HG02571 (cell line): ENCODE results near the gene BTNL9.
"Not testable (repeated sequence)": the region's sequence is repeated elsewhere in the genome, so short reads cannot be mapped to it uniquely, and the experiment has no call there.

Experiments
- ATAC-seq: cut with Tn5 transposase; IDR thresholded peaks from one replicate; pipeline ENCODE4 v1.9.1; 2021; ENCODE audit warnings: mild to moderate bottlenecking, moderate library complexity; ENCODE audit not compliant: unreplicated experiment

BTNL9 gene

DNA sequence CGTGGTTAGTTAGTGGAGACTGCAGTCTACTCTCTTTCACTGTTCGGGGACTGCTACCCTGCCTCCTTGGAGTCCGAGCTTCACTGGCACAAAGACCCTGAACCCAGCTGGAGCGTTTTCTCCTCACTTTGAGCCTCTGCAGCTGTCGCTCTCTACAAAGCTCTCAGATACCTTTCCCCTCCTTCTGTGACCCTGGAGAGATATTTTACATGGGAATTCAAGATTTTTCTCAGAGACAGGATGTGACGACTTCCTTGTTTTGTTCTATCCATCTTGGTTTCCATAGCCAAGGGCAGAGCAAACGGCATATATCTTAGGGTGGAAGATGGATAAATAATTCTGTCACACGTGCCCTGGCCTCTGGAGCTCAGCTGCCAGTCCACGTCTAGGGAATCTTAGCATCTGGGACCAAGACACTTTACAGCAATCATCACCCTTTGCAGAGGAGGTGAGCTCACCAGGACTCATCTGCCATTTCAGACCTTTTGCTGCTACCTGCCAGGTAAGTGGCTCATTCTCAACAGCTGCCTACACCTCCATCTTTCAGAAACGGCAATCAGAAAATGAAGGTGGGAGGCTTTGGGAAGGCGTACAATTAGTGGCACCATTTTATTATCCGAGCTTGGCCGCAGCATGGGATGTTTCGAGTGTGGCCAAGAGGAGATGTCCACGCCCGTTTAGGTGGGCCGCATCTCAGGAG, at the start of gene BTNL9:
Gene BTNL9, plus strand, starts transcription at position 336 of the 700 bp plus-strand sequence. CDS start 5,224 bp downstream, outside the sequence.
- no peak for ATAC-seq

DNA sequence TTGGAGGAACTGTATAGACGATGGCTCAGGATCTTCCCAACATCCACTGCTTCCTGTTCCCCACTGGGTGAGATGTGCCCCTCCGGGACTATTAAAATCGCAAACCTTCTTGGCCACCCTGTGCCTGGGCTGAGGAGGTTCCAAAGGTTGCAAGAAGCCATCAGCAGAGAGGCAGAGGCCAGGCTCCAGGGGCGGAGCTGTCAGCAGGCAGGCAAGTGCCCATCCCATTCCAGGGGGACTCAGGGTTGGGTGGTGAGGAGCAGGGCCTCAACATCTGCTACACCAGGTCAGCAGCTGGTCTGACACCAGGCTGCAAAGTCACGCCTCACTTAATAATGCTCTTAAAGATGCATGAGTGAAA, 49.2 kb upstream of the BTNL9 start:
- no peak for ATAC-seq

- no peak for ATAC-seq
These were observed 38.1 kb upstream of the BTNL9 start for GRCh38 chr5:181001947-181002346.

DNA sequence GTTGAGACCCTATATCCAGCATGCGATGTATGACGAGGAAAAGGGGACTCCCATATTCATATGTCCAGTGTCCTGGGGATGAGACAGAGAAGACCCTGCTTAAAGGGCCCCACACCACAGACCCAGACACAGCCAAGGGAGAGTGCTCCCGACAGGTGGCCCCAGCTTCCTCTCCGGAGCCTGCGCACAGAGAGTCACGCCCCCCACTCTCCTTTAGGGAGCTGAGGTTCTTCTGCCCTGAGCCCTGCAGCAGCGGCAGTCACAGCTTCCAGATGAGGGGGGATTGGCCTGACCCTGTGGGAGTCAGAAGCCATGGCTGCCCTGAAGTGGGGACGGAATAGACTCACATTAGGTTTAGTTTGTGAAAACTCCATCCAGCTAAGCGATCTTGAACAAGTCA, 34.3 kb upstream of the BTNL9 start:
- no peak for ATAC-seq

GRCh38 chr5:181008136-181008535, 31.9 kb upstream of the BTNL9 start:
- no peak for ATAC-seq

GRCh38 chr5:181010018-181010417, 30.0 kb upstream of the BTNL9 start:
- not testable (repeated sequence) for ATAC-seq

DNA sequence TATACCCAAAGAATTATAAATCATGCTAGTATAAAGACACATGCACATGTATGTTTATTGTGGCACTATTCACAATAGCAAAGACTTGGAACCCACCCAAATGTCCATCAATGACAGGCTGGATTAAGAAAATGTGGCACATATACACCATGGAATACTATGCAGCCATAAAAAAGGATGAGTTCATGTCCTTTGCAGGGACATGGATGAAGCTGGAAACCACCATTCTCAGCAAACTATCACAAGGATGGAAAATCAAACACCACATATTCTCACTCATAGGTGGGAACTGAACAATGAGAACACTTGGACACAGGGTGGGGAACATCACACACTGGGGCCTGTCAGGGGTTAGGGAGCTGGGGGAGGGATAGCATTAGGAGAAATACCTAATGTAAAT, 25.4 kb upstream of the BTNL9 start:
- not testable (repeated sequence) for ATAC-seq

GRCh38 chr5:181017448-181017847, 22.6 kb upstream of the BTNL9 start:
- ATAC-seq, result not testable (repeated sequence)

GRCh38 chr5:181020688-181021087, 19.4 kb upstream of the BTNL9 start:
- no peak for ATAC-seq

GRCh38 chr5:181024245-181025064, 15.6 kb upstream of the BTNL9 start:
- no peak for ATAC-seq

GRCh38 chr5:181027452-181028031, 12.5 kb upstream of the BTNL9 start:
- ATAC-seq, result no peak

DNA sequence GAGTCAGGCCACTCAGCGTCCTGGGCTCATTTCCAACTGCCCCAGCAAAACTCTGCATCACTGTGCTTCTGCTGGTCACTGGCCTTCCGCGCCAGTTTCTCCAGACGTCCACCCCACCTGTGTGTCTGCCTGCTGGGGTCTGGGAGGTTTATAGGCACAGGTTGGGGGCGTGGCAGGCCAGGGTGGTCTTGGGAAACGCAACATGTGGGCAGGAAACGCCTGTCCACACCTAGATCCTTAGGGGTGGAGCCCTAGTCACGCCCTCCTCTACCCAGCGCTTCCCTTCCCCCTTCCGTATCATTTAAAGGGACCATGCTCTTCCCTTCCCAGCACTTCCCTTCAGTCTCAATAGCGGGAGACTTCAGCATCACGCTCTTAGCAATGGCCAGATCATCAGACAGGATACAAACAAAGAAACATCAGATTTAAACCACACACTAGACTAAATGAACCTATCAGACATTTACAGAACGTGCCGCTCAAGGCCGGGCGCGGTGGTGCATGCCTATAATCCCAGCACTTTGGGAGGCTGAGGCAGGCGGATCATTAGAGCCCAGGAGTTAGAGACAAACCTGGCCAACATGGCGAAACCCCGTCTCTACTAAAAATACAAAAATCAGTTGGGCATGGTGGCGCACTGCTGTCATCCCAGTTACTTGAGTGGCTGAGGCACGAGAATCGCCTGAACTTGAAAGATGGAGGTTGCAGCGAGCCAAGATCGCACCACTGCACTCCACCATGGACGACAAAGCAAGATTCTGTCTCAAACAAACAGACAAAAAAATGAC, 11.8 kb upstream of the BTNL9 start:
- ATAC-seq, result no peak

DNA sequence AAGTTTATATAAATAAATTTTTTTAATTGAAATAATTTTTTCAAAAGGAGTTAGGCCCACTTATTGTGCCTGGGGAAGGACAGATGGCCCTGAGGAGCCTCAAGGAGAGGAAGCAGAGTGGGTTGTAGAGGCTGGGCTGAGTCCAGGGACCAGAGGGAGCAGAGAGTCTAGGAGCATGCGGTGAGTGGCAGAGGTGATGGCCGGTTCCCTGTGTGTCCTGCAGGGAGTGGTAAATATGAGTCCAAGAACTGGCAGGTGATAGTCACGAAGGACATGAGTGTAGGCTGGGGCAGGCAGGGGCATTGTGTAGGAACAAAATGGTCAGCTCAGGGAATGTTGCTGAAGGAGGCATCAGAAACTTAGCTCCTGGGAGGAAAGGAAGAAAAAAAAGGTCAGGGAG, 8.3 kb upstream of the BTNL9 start:
- no peak for ATAC-seq

DNA sequence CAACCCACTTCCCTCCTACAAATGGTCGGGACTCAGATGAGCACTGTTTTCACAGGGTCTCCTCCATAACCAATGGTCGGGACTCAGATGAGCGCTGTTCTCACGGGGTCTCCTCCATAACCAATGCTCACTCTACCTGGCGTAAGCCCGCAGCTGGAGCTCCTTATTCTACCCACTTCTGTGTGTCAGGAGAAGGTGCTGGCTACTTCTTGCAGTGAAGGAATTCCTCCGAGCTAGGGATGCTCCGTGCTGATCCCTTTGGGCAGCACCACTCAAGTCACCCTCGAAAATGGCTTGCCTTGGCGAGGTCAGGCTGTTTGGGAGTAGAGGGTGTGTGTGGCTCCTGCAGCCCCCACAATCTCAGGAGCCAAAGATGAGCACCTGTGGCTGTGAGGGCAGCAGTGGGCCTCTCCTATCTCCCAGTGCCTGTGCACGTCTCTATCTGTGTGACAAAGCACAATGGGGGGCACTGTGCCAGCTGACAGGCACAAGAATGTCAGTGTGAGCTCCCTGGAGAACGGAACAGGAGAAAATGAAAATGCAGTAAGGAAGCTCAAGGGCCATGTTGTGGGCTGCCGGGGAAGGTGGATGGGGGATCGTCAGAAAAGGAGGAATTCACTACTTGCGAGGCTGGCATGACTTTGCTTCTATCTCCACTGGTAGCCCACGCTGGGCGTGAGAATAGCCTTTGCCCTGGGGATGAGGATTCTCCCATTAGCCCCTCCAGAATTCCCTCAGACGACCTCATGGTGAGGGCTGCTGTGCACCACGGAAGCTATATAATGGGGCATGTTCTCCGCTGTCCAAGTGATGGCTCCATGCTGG, 3.9 kb upstream of the BTNL9 start:
- ATAC-seq, result no peak

GRCh38 chr5:181036816-181037364, 3.2 kb upstream of the BTNL9 start:
- no peak for ATAC-seq

DNA sequence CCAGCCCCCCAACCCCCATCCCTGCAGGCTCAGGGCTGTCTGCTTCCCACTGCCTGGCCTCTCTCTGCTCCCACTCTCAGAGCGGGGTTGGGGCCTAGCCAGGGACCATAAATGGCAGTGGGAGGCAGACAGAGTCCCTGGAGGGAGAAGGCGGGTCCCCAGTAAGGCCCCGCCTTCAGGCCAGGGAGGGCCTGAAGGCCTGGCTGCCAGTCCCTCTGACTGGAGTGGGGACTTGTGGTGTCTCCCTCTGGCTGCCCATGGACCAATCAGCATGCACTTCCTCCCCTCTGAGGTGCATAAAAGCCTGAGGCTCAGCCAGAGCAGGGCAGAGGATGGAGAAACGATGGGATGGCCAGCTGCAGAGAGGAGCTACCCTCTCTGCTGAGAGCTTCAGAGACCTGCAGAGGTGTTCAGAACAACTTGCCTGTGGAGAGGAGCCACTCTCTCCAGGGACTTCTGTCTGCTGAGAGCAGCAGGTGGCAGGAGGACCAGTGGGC, 2.7 kb upstream of the BTNL9 start:
- ATAC-seq, result no peak

DNA sequence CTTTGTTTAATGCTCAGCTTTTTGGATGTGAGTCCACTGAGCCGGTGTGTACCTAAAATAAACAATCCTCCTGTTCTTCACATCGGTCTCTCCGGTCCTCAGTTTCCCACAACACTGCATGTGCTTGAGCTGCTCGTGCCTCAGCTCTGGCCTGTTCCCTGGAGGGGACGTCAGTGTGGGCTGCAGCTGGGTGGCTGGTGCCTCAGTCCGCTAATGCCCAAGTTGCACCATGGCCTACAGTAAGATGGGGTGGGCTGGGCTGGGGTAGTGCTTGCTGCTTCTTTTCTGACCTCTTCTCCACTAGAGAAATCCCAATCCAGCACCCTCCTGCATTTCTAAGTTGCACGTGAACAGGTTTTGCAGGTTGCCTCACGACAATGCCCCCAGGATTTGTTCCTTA, 595 bp upstream of the BTNL9 start:
- no peak for ATAC-seq

DNA sequence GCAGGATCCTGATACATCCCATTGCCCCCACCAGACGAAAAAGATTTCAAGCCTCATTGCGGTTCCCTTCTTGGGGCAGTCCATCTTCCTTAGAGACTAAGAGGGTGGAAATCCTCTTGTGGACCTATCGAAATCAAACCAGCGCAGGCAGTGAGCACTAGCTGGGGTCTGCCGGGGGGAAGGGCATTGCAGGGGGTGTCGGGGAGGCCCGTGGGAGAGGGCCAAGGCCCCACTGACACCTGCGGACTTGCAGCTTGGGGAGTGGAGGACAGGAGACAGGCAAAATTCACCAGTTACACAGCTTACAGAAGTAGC, 522 bp downstream of the BTNL9 start:
- no peak for ATAC-seq

- ATAC-seq, result no peak
These were observed 977 bp downstream of the BTNL9 start for GRCh38 chr5:181041043-181041442.
